Activated T-cell treated with anti-CD3 and anti-CD28 coated beads, Interleukin-2, amount 50 U/mL, for 48 hours (primary cell): ENCODE results near the gene ZKSCAN4.

Experiments used
- DNase-seq, 2 experiments: peaks; one replicate each; pipeline ENCODE4 v3.0.0-alpha.2; 2020

Gene ZKSCAN4

GRCh38 chr6:28252009-28252975, at the start of gene ZKSCAN4:
ZKSCAN4 (minus strand) TSS chr6:28252269; CDS start chr6:28251980, 289 bp downstream.
- peak; percentile 82 to 85 for DNase-seq

GRCh38 chr6:28296520-28297060, 44.5 kb upstream of the ZKSCAN4 start:
- DNase-seq = no peak

DNA sequence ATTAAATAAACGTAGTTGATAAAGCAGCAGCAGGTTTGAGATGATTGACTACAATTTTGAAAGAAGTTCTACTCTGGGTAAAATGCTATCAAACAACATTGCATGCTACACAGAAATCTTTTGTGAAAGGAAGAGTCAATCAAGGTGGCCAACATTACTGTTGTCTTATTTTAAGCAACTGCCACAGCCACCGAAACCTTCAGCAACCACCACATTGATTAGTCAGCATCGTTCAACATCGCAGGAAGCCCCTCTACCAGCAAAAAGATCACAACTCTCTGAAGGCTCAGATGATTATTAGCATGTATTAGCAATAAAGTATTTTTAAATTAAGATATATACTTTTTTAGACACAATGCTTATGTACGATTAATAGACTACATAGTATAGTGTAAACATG, 43.3 kb upstream of the ZKSCAN4 start:
- DNase-seq = no peak

GRCh38 chr6:28291573-28291972, 39.5 kb upstream of the ZKSCAN4 start:
- no peak for DNase-seq

GRCh38 chr6:28282926-28283325, 30.9 kb upstream of the ZKSCAN4 start:
- no peak for DNase-seq

GRCh38 chr6:28281288-28282064, 29.4 kb upstream of the ZKSCAN4 start, which contains the start of gene PGBD1:
PGBD1 (plus strand) TSS chr6:28281572; CDS start chr6:28283814, 2,242 bp downstream.
- DNase-seq = peak; percentile 73 to 79

DNA sequence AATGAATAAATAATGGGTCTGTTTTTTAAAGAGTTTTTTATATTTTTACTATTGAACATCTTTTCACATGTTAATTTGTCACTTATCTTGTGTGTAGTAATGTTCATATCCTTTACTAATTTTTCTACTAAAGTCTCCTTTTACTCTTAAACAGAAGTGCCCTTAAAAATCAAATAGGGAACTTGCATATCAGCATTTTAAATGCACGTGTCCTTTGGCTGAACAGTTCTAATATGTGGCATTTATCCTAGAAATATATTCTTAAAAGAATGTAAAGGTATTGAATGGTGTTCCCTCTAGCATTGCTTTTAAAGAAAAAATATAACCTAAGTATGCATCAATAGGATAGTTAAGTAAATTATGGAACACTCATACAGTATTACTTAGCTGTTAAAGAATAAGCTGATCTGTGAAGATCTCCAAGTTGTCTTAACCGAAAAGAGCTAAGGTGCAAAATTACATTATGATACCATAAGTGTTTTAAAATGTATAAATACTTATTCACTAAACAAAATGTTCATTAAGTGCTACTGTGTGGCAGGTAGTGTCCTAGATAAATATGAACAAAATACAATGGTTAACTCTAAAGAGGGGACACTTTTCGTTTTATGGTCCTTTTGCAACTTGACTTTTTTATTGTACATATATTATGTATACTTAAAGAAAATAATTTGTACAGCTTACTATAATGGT, 28.7 kb upstream of the ZKSCAN4 start:
- no peak for DNase-seq

- DNase-seq = no peak
Observed at GRCh38 chr6:28277746-28278145, 25.7 kb upstream of the ZKSCAN4 start.

DNA sequence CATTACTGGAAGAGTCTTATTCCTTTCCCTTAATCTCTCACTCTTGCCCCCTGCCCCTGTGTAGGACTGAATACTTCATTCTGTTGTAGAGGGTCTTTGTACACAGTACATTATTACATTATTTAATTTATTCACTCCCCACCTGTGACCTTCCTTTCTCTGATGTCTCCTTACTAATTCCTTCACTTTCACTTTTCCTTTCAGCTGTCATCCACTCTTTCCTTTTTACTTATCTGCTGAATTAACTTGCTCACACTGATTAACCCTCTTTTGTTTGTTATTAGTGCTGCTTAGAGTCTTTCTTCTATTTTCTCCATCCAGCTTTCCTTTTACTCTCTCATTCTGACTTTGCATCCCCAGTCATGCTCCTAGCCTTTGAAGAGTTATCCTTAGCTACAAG, 22.8 kb upstream of the ZKSCAN4 start:
- no peak for DNase-seq

DNA sequence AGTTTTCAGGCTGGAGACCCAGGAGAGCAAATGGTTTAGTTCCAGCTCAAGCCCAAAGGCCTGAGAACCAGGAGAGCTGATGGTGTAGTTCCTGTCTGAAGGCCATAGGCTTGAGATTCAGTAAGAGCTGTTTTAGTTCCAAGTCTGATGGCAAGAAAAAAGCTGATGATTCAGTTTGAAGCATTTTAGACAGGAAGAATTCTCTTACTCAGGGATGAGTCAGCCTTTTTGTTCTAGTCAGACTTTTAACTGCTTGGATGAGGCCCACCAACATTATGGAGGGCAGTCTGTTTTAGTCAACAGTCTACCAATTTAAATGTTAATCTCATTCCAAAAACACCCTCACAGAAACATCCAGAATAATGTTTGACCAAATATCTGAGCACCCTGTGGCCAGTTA, 17.4 kb upstream of the ZKSCAN4 start:
- peak in 1 of 2 experiments; percentile 33 for DNase-seq

DNA sequence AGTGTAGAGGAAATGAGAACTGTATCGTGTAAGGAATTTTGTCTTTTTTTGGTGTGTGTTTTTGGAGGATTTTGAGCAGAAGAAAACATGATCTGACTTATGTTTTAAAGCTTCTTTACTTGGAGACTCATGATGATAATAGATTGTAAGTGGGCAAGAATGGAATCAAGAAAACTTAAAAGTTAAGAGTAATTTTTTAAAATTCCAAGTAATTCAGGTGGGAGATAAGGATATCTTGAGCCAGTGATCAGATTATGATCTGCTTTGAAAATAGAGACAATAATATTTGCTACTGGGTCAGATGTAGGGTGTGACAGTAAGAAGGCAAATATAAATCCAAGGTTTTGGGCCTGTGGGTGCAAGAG, 15.6 kb upstream of the ZKSCAN4 start:
- DNase-seq = no peak

GRCh38 chr6:28266962-28267694, 15.1 kb upstream of the ZKSCAN4 start, which contains the start of gene ZSCAN26:
ZSCAN26 (plus strand) TSS chr6:28267143; CDS start chr6:28271920, 4,777 bp downstream.
- DNase-seq = peak; percentile 93 to 95

- DNase-seq = no peak
Observed at GRCh38 chr6:28266563-28266961, 14.5 kb upstream of the ZKSCAN4 start.

GRCh38 chr6:28264834-28265401, 12.8 kb upstream of the ZKSCAN4 start:
- no peak for DNase-seq

- no peak for DNase-seq
Observed at GRCh38 chr6:28263922-28264321, 11.9 kb upstream of the ZKSCAN4 start.

DNA sequence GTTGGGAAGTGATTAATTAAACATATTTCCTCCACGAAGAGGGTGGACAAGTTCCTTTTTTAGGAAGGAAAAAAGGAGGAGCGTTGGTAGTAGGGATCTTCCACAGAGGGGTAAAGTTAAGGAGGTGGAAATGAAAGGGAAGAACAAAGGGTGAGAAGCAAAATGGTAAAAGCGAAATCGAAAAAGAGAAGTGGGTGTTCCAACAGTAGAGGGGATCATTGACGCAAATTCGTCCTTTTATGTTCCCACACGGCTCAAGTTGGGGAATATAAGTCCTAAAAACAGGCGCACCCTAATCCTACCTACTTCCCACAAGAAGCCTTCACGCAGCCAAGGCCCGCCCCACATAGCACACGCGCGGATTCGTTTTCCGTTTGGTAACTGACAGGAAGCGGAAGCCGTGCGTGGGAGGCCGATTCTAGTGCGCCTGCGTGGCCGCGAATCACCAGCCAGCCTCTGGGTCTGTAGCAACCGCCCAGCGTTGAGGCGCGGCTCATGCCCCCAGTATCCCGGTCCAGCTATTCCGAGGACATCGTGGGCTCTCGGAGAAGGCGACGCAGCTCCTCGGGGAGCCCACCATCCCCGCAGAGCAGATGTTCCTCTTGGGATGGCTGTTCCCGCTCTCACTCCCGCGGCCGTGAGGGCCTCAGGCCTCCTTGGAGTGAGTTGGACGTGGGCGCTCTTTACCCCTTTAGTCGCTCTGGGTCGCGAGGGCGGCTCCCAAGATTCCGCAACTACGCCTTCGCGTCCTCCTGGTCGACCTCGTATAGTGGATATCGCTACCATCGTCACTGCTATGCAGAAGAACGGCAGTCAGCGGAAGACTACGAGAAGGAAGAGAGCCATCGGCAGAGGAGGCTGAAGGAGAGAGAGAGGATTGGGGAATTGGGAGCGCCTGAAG, 7.1 kb upstream of the ZKSCAN4 start, which contains the start of gene NKAPL:
NKAPL (plus strand) TSS at position 421 of the 901 bp plus-strand sequence; CDS start at position 496, 75 bp downstream.
- DNase-seq = peak; percentile 77 to 81

DNA sequence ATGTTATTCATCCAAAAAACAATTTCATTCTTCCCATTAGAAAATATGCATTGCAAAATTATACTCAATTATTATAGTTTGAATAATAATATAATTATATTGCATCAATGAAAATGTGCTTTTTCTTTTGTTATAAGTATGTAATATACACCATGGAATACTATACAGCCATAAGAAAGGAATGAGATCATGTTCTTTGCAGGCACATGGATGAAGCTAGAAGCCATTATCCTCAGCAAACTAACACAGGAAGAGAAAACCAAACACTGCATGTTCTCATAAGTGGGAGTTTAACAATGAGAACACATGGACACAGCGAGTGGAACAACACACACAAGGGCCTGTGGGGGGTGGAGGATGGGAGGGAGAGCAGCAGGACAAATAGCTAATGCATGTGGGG, 5.0 kb upstream of the ZKSCAN4 start:
- DNase-seq = no peak

- no peak for DNase-seq
Observed at GRCh38 chr6:28254121-28254519, 2.1 kb upstream of the ZKSCAN4 start.

- no peak for DNase-seq
Observed at GRCh38 chr6:28251661-28252008, 434 bp downstream of the ZKSCAN4 start.

GRCh38 chr6:28250747-28251146, 1.3 kb downstream of the ZKSCAN4 start:
- no peak for DNase-seq
